Spleen (tissue), 11 donors: Measurements from ENCODE around the gene KANTR. TPM values are rescaled to one million over a fixed set of nuclear protein-coding genes. Genes with fewer than 3 reads are reported as not detected.

ENCODE experiments used
- DNase-seq: peaks from one replicate; pipeline ENCODE4 v3.0.0-alpha.2; 2020
- H3K27ac ChIP-seq, 8 donors: fragments of 200-600 bp; sonication (generic) in 7 of 8; 1 replicate in 4 of 8; 2 replicates in 4 of 8; pipeline versions ENCODE4 v1.5.0 to v1.8.0; 2016 to 2021; ENCODE audit warnings: inconsistent platforms in 4 of 8, mild to moderate bottlenecking in 4 of 8, moderate library complexity in 1 of 8
- H3K27me3 ChIP-seq, 7 donors: fragments of 200-600 bp; sonication (generic) in 6 of 7; replicated peaks in 1 of 7; 1 replicate in 4 of 7; 2 replicates in 3 of 7; pipeline versions ENCODE4 v1.5.0 to v1.8.0; 2016 to 2021; ENCODE audit warnings: inconsistent platforms in 3 of 7, mild to moderate bottlenecking in 1 of 7
- H3K36me3 ChIP-seq, 6 donors: fragments of 200-600 bp; sonication (generic) in 5 of 6; 1 replicate in 4 of 6; 2 replicates in 2 of 6; pipeline versions ENCODE4 v1.5.0 to v1.8.0; 2016 to 2021; ENCODE audit warnings: inconsistent platforms in 2 of 6
- H3K4me1 ChIP-seq, 6 donors: fragments of 200-600 bp; sonication (generic) in 5 of 6; 1 replicate in 3 of 6; 2 replicates in 3 of 6; pipeline versions ENCODE4 v1.5.0 to v1.8.0; 2016 to 2021; ENCODE audit warnings: inconsistent platforms in 3 of 6
- H3K4me3 ChIP-seq, 8 donors: fragments of 200-600 bp; sonication (generic) in 7 of 8; 1 replicate in 4 of 8; 2 replicates in 4 of 8; pipeline versions ENCODE4 v1.5.0 to v1.8.0; 2016 to 2021; ENCODE audit warnings: inconsistent platforms in 4 of 8, mild to moderate bottlenecking in 4 of 8, moderate library complexity in 2 of 8
- H3K9me3 ChIP-seq, 8 donors: fragments of 200-600 bp; sonication (generic) in 7 of 8; 1 replicate in 4 of 8; 2 replicates in 4 of 8; pipeline versions ENCODE4 v1.5.0 to v1.8.0; 2016 to 2021; ENCODE audit warnings: inconsistent platforms in 4 of 8
- POLR2A ChIP-seq, 3 donors: fragments of 450-650 bp; IDR thresholded peaks; one replicate each; pipeline ENCODE4 v1.5.1; 2017; ENCODE audit warnings: antibody characterized with exemption in 3 of 3, mild to moderate bottlenecking in 1 of 3
- POLR2AphosphoS5 ChIP-seq, 3 donors: sonication (generic); formaldehyde crosslinking; IDR thresholded peaks; one replicate each; pipeline ENCODE4 v1.5.1; 2017; ENCODE audit warnings: antibody characterized with exemption in 3 of 3
- WGBS, 5 donors: extraction: QIAGEN DNeasy Blood & Tissue Kit in 3 of 5; methylation state at CpG; one replicate each; pipeline versions ENCODE4 v1.1.5 to v1.1.7; 2013 to 2018; 5-methylcytosine and 5-hydroxymethylcytosine counted together
- intact Hi-C: fragments of 100-400 bp; cut with DNase I; formaldehyde crosslinking; loops from one replicate; pipeline ENCODE4 v1.15.0; 2023; ENCODE audit warnings: low total_unique reads
- polyA plus RNA-seq, 3 donors: library from polyadenylated mRNA; stranded (reverse); fragments of 200-250 nt; gene quantifications; one replicate each; pipeline ENCODE4 v1.2.1, GENCODE V29; 2013
- total RNA-seq, 7 donors: library from RNA; depleted of rRNA in 3 of 7; stranded (reverse); fragments of >200 nt in 3 of 7; fragmentation: NEBNext Ultra II Directional in 4 of 7; extraction: Animal tissue kit (Norgen Biotek cat#: 25700) in 4 of 7; gene quantifications; one replicate each; pipeline versions ENCODE4 v1.1.0 to v1.2.1, GENCODE V29; 2016 to 2021
- TF ChIP-seq, protein P1 (sequence below), 11 experiments: fragments of 200-600 bp in 7 of 11; fragments of 450-650 bp in 4 of 11; sonication (generic) in 4 of 11; IDR thresholded peaks in 8 of 11; conservative IDR thresholded peaks in 3 of 11; 1 replicate in 7 of 11; 2 replicates in 4 of 11; pipeline versions ENCODE4 v1.4.0 to v1.8.0; 2016 to 2021; ENCODE audit warnings: antibody characterized with exemption in 11 of 11, inconsistent platforms in 4 of 11, mild to moderate bottlenecking in 1 of 11
- donor health status: healthy with polysubstance abuse.
- donor health status: DM: no; HTN: no; CAD: no; lungs with moderate emphysema.
- donor health status: DM: no; HTN: no; CAD: no.
- donor health status: Bipolar disorder and iron deficiency.
- donor health status: healthy.
- donor health status: DM: no; HTN: no; CAD: no.
- donor health status: DM: yes; HTN: yes; CAD: no.

The KANTR gene
- total and polyA plus RNA-seq, 10 donors, result 4.4 to 34.5 (median 18.1) TPM

DNA sequence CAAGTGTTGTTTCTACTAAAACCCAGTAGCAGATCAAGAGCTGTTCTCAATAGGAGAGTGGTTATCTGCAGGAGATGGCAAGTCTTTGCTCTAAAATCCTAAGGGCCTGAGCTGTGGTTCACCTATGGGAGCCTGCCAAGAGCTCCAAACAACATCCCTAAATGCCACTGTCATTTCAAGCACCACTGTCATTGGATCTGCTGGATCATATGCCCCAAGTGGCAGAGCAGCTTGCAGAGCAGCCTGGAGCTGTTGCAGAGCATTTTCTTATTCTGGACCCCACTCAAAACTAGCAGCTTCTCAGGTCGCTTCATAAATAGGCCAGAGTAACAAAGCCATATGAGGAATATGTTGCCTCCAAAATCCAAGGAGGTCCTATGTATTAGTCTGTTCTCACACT, 59.6 kb downstream of the KANTR start:
- no peak for DNase-seq
- TF ChIP-seq, protein P1, sequence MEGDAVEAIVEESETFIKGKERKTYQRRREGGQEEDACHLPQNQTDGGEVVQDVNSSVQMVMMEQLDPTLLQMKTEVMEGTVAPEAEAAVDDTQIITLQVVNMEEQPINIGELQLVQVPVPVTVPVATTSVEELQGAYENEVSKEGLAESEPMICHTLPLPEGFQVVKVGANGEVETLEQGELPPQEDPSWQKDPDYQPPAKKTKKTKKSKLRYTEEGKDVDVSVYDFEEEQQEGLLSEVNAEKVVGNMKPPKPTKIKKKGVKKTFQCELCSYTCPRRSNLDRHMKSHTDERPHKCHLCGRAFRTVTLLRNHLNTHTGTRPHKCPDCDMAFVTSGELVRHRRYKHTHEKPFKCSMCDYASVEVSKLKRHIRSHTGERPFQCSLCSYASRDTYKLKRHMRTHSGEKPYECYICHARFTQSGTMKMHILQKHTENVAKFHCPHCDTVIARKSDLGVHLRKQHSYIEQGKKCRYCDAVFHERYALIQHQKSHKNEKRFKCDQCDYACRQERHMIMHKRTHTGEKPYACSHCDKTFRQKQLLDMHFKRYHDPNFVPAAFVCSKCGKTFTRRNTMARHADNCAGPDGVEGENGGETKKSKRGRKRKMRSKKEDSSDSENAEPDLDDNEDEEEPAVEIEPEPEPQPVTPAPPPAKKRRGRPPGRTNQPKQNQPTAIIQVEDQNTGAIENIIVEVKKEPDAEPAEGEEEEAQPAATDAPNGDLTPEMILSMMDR (IDR thresholded peaks at IDR 0.05 in 8 of 11, conservative IDR thresholded peaks at IDR 0.05 in 3 of 11), result no peak
- Histone ChIP-seq H3K4me3 (no peak overlapping the region), H3K36me3 (no peaks in the 10 kb centered on the region), H3K9me3 (no peaks in the 10 kb centered on the region), H3K4me1 (no peaks in the 10 kb centered on the region), H3K27ac (no peak overlapping the region), H3K27me3 (no peaks in the 10 kb centered on the region)
- WGBS, 5 donors, result 66 to 100% (median 95%) methylated on average over 1 of the region's 1 CpG
- intact Hi-C loops, result no loop called here

DNA sequence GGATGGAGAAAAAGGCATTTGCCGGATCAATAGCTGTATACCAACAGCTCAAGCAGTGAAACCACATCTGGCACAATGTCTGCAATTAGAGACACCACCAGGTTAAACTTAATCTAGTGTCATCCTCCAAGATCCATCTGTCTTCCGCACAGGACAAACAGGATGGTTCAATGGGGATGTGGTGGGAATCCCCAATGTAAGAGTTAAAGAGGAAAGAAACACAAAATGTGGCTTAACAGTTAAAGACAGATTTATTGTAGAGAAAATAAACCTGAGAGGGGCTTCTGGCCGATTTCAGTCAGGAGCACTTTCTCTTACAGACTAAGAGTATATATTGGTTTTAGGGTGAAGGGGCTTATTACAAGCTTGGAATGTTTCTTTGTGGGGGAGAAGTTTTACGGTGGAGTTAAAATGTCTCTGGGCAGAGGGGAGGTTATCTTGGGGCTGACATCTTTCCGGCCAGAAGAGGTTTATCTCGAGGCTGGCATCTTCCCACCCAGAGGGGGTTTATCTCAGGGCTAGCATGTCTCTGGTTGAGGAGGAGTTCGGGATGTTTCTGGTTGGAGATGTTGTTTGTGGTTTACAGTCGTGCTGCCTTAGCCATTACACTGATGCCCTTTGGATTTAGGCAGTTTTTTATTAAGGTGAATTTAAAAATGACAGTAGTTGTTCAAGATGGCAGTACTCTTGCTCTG, 61.7 kb downstream of the KANTR start:
- 83 to 97% (median 92%) methylated on average over 8 of the region's 8 CpGs for WGBS, 5 donors
- intact Hi-C loops, result no loop called here
- Histone ChIP-seq H3K36me3 (peaks cover 0 to 10% (median 0%) of the 10 kb centered on the region in 6 donors), H3K27ac (no peak overlapping the region), H3K4me1 (no peaks in the 10 kb centered on the region), H3K27me3 (no peaks in the 10 kb centered on the region), H3K9me3 (no peaks in the 10 kb centered on the region), H3K4me3 (no peak overlapping the region)
- TF ChIP-seq POLR2AphosphoS5 (IDR thresholded peaks at IDR 0.05) (no peak), POLR2A (IDR thresholded peaks at IDR 0.05) (no peak)
- TF ChIP-seq, protein P1 (IDR thresholded peaks at IDR 0.05 in 8 of 11, conservative IDR thresholded peaks at IDR 0.05 in 3 of 11), result no peak
- DNase-seq, result no peak

DNA sequence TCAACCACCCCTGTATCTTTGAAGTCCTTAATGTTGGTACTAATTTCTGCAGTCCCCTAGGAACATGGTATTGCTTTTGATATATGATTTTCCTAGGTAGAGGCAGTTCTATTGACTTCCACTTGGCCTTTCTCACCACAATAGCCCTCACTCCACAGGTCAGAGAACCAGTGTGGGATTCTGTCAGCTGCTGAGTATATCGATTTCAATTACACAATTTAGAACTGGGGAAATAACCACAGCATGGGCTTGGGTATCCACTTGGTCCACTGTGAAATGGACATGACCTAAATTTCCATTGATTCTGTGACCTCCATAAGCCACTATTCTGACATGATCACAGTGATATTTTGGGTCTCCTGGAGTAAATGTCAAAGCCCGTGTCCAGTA, 62.3 kb downstream of the KANTR start:
- intact Hi-C loops, result no loop called here
- H3K4me1 ChIP-seq, result no peaks in the 10 kb centered on the region
- DNase-seq, result no peak
- H3K27me3 ChIP-seq, result no peaks in the 10 kb centered on the region
- H3K36me3 ChIP-seq, result peaks cover 0 to 10% (median 0%) of the 10 kb centered on the region in 6 donors
- 86 to 100% (median 91%) methylated on average over 2 of the region's 2 CpGs for WGBS, 5 donors
- H3K4me3 ChIP-seq, result no peak overlapping the region
- no peak overlapping the region for H3K27ac ChIP-seq
- TF ChIP-seq, protein P1 (IDR thresholded peaks at IDR 0.05 in 8 of 11, conservative IDR thresholded peaks at IDR 0.05 in 3 of 11), result no peak
- TF ChIP-seq POLR2AphosphoS5 (IDR thresholded peaks at IDR 0.05), result no peak
- no peak for TF ChIP-seq POLR2A (IDR thresholded peaks at IDR 0.05)
- H3K9me3 ChIP-seq, result no peaks in the 10 kb centered on the region

- Histone ChIP-seq H3K27me3 (no peaks in the 10 kb centered on the region), H3K4me3 (no peak overlapping the region), H3K27ac (no peak overlapping the region), H3K4me1 (no peaks in the 10 kb centered on the region), H3K36me3 (peaks cover 0 to 10% (median 0%) of the 10 kb centered on the region in 6 donors), H3K9me3 (no peaks in the 10 kb centered on the region)
- no peak for TF ChIP-seq POLR2AphosphoS5 (IDR thresholded peaks at IDR 0.05)
- TF ChIP-seq, protein P1 (IDR thresholded peaks at IDR 0.05 in 8 of 11, conservative IDR thresholded peaks at IDR 0.05 in 3 of 11), result no peak
- TF ChIP-seq POLR2A (IDR thresholded peaks at IDR 0.05), result no peak
- WGBS, 5 donors, result 88 to 93% (median 93%) methylated on average over 11 of the region's 11 CpGs
- no peak for DNase-seq
- intact Hi-C loops, result no loop called here
These were observed 65.2 kb downstream of the KANTR start for GRCh38 chrX:53159184-53159583.
